Thyroid gland (tissue), 4 donors: Measurements from ENCODE around the gene HIPK2. TPM values are rescaled to one million over a fixed set of nuclear protein-coding genes. Genes with fewer than 3 reads are reported as not detected.

ENCODE experiments used
- DNase-seq, 2 donors: peaks; one replicate each; pipeline ENCODE4 v3.0.0-alpha.2; 2019
- H3K27ac ChIP-seq, 3 donors: fragments of 200-600 bp; sonication (generic); 1 replicate in 2 of 3; 2 replicates in 1 of 3; pipeline ENCODE4 v1.5.1; 2016 to 2019; ENCODE audit warnings: mild to moderate bottlenecking in 1 of 3, moderate library complexity in 1 of 3
- H3K27me3 ChIP-seq: fragments of 200-600 bp; sonication (generic); one replicate; pipeline ENCODE4 v1.5.1; 2019
- H3K36me3 ChIP-seq, 2 donors: fragments of 200-600 bp; sonication (generic); one replicate each; pipeline ENCODE4 v1.5.1; 2016 to 2019
- H3K4me1 ChIP-seq, 2 donors: fragments of 200-600 bp; sonication (generic); one replicate each; pipeline ENCODE4 v1.5.1; 2017 to 2019
- H3K4me3 ChIP-seq, 3 donors: fragments of 200-600 bp; sonication (generic); replicated peaks in 1 of 3; 1 replicate in 2 of 3; 2 replicates in 1 of 3; pipeline ENCODE4 v1.5.1; 2016; ENCODE audit warnings: mild to moderate bottlenecking in 1 of 3
- H3K9me3 ChIP-seq: fragments of 200-600 bp; sonication (generic); one replicate; pipeline ENCODE4 v1.5.1; 2017
- CTCF ChIP-seq, 6 experiments: fragments of 200-600 bp in 3 of 6; fragments of 450-650 bp in 3 of 6; sonication (generic) in 3 of 6; IDR thresholded peaks; one replicate each; pipeline ENCODE4 v1.5.1; 2016 to 2019; ENCODE audit warnings: antibody characterized with exemption in 6 of 6, mild to moderate bottlenecking in 2 of 6, inconsistent platforms in 1 of 6, moderate library complexity in 1 of 6
- POLR2A ChIP-seq, 2 donors: fragments of 450-650 bp; IDR thresholded peaks; one replicate each; pipeline ENCODE4 v1.6.1; 2017; ENCODE audit warnings: antibody characterized with exemption in 2 of 2, mild to moderate bottlenecking in 2 of 2, moderate library complexity in 1 of 2
- WGBS, 2 donors: methylation state at CpG; one replicate each; pipeline ENCODE4 v1.1.5; 2017; 5-methylcytosine and 5-hydroxymethylcytosine counted together
- intact Hi-C: fragments of 100-400 bp; cut with DNase I; formaldehyde crosslinking; loops from one replicate; pipeline ENCODE4 v1.15.1; 2023
- total RNA-seq, 4 donors: library from RNA; depleted of rRNA; stranded (reverse); fragments of >200 nt; gene quantifications; one replicate each; pipeline ENCODE4 v1.2.3, GENCODE V29; 2016

HIPK2 gene
- total RNA-seq, 4 donors from 2014 or later: 31.3 to 58.5 (median 41.0) TPM

- Histone ChIP-seq H3K4me3 (no peak overlapping the region), H3K36me3 (peaks cover 8 to 9% of the 10 kb centered on the region in 2 donors), H3K4me1 (peaks cover 0 to 4% of the 10 kb centered on the region in 2 donors), H3K9me3 (no peaks in the 10 kb centered on the region), H3K27ac (no peak overlapping the region), H3K27me3 (no peaks in the 10 kb centered on the region)
- no peak for DNase-seq
- TF ChIP-seq POLR2A (IDR thresholded peaks at IDR 0.05) (no peak), CTCF (IDR thresholded peaks at IDR 0.05) (no peak)
- whole genome bisulfite sequencing, 2 donors: 98% methylated on average over 7 of the region's 7 CpGs
- intact Hi-C loops: no loop called here
Measured at GRCh38 chr7:139634087-139634486, 143.7 kb downstream of the HIPK2 start.

GRCh38 chr7:139631520-139632031 is 146.2 kb downstream of the HIPK2 start:
- Histone ChIP-seq H3K9me3 (no peaks in the 10 kb centered on the region), H3K36me3 (peaks cover 13 to 22% of the 10 kb centered on the region in 2 donors), H3K4me3 (no peak overlapping the region), H3K4me1 (no peaks in the 10 kb centered on the region), H3K27me3 (no peaks in the 10 kb centered on the region), H3K27ac (no peak overlapping the region)
- no peak for TF ChIP-seq POLR2A (IDR thresholded peaks at IDR 0.05)
- no peak for TF ChIP-seq CTCF (IDR thresholded peaks at IDR 0.05)
- intact Hi-C loops: no loop called here
- DNase-seq: no peak
- 92 to 98% methylated on average over 5 of the region's 5 CpGs for WGBS, 2 donors

- no peak overlapping the region for H3K27ac ChIP-seq
- no peak for DNase-seq
- H3K27me3 ChIP-seq: no peaks in the 10 kb centered on the region
- no peaks in the 10 kb centered on the region for H3K4me1 ChIP-seq
- H3K9me3 ChIP-seq: no peaks in the 10 kb centered on the region
- WGBS, 2 donors: 91 to 93% methylated on average over 19 of the region's 19 CpGs
- intact Hi-C loops: no loop called here
- peaks cover 19 to 29% of the 10 kb centered on the region in 2 donors for H3K36me3 ChIP-seq
- no peak overlapping the region for H3K4me3 ChIP-seq
- TF ChIP-seq POLR2A (IDR thresholded peaks at IDR 0.05): no peak
- TF ChIP-seq CTCF (IDR thresholded peaks at IDR 0.05): no peak
Measured at GRCh38 chr7:139630643-139631519, 146.9 kb downstream of the HIPK2 start.

- no peak for DNase-seq
- intact Hi-C loops: no loop called here
- 87 to 96% methylated on average over 4 of the region's 4 CpGs for WGBS, 2 donors
Measured at GRCh38 chr7:139629392-139630082, 148.3 kb downstream of the HIPK2 start.

More at GRCh38 chr7:139629392-139630082, 148.3 kb downstream of the HIPK2 start:
- no peaks in the 10 kb centered on the region for H3K9me3 ChIP-seq
- H3K36me3 ChIP-seq: peaks cover 23 to 36% of the 10 kb centered on the region in 2 donors
- no peaks in the 10 kb centered on the region for H3K27me3 ChIP-seq
- H3K4me3 ChIP-seq: no peak overlapping the region
- no peaks in the 10 kb centered on the region for H3K4me1 ChIP-seq
- TF ChIP-seq POLR2A (IDR thresholded peaks at IDR 0.05) (no peak), CTCF (IDR thresholded peaks at IDR 0.05) (no peak)
- H3K27ac ChIP-seq: no peak overlapping the region
